Pancreas (tissue), 10 donors: ENCODE data around the gene SLC6A11. TPM values are rescaled to one million over a fixed set of nuclear protein-coding genes. Genes with fewer than 3 reads are reported as not detected.

Source experiments
- ATAC-seq, 4 donors: fragments of 200-7000 bp; cut with Tn5 transposase; one replicate each; pipeline versions ENCODE4 v1.8.0 to v1.9.1; 2020; ENCODE audit warnings: mild to moderate bottlenecking in 4 of 4, moderate library complexity in 4 of 4
- DNase-seq, 6 donors: peaks; one replicate each; pipeline ENCODE4 v3.0.0-alpha.2; 2020
- FAIRE-seq: peaks from 2 replicates; lab custom pipeline; 2012; peaks lifted over from hg19 to GRCh38; lab: Jason Lieb, UNC
- H3K27ac ChIP-seq, 4 donors: fragments of 200-600 bp; sonication (generic); 1 replicate in 3 of 4; 2 replicates in 1 of 4; pipeline versions ENCODE4 v1.5.0 to v1.8.0; 2020
- H3K27me3 ChIP-seq, 4 donors: fragments of 200-600 bp; one replicate each; pipeline ENCODE4 v1.8.0; 2021
- H3K36me3 ChIP-seq, 3 donors: fragments of 200-600 bp; sonication (generic) in 1 of 3; one replicate each; pipeline versions ENCODE4 v1.5.0 to v1.8.0; 2020 to 2021
- H3K4me1 ChIP-seq, 3 donors: fragments of 200-600 bp; one replicate each; pipeline ENCODE4 v1.8.0; 2021
- H3K4me3 ChIP-seq, 4 donors: fragments of 200-600 bp; sonication (generic) in 2 of 4; one replicate each; pipeline versions ENCODE4 v1.5.0 to v1.8.0; 2020 to 2021
- H3K9me3 ChIP-seq, 4 donors: fragments of 200-600 bp; one replicate each; pipeline ENCODE4 v1.8.0; 2021
- CTCF ChIP-seq, 4 donors: fragments of 200-600 bp; sonication (generic) in 3 of 4; IDR thresholded peaks; one replicate each; pipeline versions ENCODE4 v1.5.0 to v1.8.0; 2021; ENCODE audit warnings: antibody characterized with exemption in 4 of 4
- WGBS, 2 donors: extraction: QIAGEN DNeasy Blood & Tissue Kit; methylation state at CpG; one replicate each; pipeline ENCODE4 v1.1.7; 2013; 5-methylcytosine and 5-hydroxymethylcytosine counted together
- intact Hi-C, 3 donors: fragments of 100-400 bp; cut with DNase I; formaldehyde crosslinking; loops; one replicate each; pipeline versions ENCODE4 v1.11.1 to v1.14.2; 2022
- polyA plus RNA-seq, 2 donors: library from polyadenylated mRNA; stranded (reverse); fragments of 200-250 nt; gene quantifications; one replicate each; pipeline ENCODE4 v1.2.3, GENCODE V29; 2013
- total RNA-seq, 6 donors: library from RNA; stranded (reverse); fragmentation: NEBNext Ultra II Directional in 4 of 6; extraction: Animal tissue kit (Norgen Biotek cat#: 25700) in 4 of 6; gene quantifications; one replicate each; pipeline versions ENCODE4 v1.2.1 to v1.2.4, GENCODE V29; 2021 to 2023
- donor health status: healthy with polysubstance abuse.
- donor health status: DM: no; HTN: no; CAD: no; lungs with moderate emphysema.
- donor health status: DM: no; HTN: no; CAD: no.
- donor health status: control.
- donor health status: control.
- donor health status: Bipolar disorder and iron deficiency.
- donor health status: DM: yes; HTN: yes; CAD: no.
- donor health status: DM: no; HTN: no; CAD: no.
- donor health status: DM: no; HTN: no; CAD: no.
- donor health status: DM: yes; HTN: yes; CAD: no.

Gene SLC6A11
- total and polyA plus RNA-seq, 8 donors = 0.04 to 0.17 (median 0.06) TPM

GRCh38 chr3:10901296-10901945, 85.4 kb downstream of the SLC6A11 start:
- H3K9me3 ChIP-seq = no peaks in the 10 kb centered on the region
- no peak overlapping the region for H3K4me3 ChIP-seq
- no peak for TF ChIP-seq CTCF (IDR thresholded peaks at IDR 0.05)
- intact Hi-C loops = no loop called here
- H3K4me1 ChIP-seq = no peaks in the 10 kb centered on the region
- no peak overlapping the region for H3K27ac ChIP-seq
- FAIRE-seq (no peak), ATAC-seq (peak in 1 of 4 donors; percentile 27), DNase-seq (no peak)
- H3K36me3 ChIP-seq = no peaks in the 10 kb centered on the region
- H3K27me3 ChIP-seq = no peaks in the 10 kb centered on the region
- WGBS, 2 donors = 60 to 68% methylated on average over 13 of the region's 13 CpGs

- 69 to 74% methylated on average over 1 of the region's 1 CpG for WGBS, 2 donors
- H3K4me1 ChIP-seq = no peaks in the 10 kb centered on the region
- H3K9me3 ChIP-seq = no peaks in the 10 kb centered on the region
- TF ChIP-seq CTCF (IDR thresholded peaks at IDR 0.05) = no peak
- intact Hi-C loops = no loop called here
- H3K27me3 ChIP-seq = no peaks in the 10 kb centered on the region
- FAIRE-seq (no peak), DNase-seq (no peak), ATAC-seq (no peak)
- no peaks in the 10 kb centered on the region for H3K36me3 ChIP-seq
- no peak overlapping the region for H3K4me3 ChIP-seq
- H3K27ac ChIP-seq = no peak overlapping the region
Measured at GRCh38 chr3:10907262-10907661, 91.2 kb downstream of the SLC6A11 start.

- DNase-seq (no peak), ATAC-seq (no peak), FAIRE-seq (no peak)
- H3K27ac ChIP-seq = no peak overlapping the region
- no peak overlapping the region for H3K4me3 ChIP-seq
- H3K9me3 ChIP-seq = no peaks in the 10 kb centered on the region
- WGBS, 2 donors = 56 to 69% methylated on average over 3 of the region's 3 CpGs
- H3K27me3 ChIP-seq = no peaks in the 10 kb centered on the region
- intact Hi-C loops = no loop called here
- H3K36me3 ChIP-seq = no peaks in the 10 kb centered on the region
- H3K4me1 ChIP-seq = no peaks in the 10 kb centered on the region
- TF ChIP-seq CTCF (IDR thresholded peaks at IDR 0.05) = no peak
Measured at GRCh38 chr3:10910367-10910766, 94.3 kb downstream of the SLC6A11 start.

GRCh38 chr3:10911350-10912002, 95.4 kb downstream of the SLC6A11 start:
- Histone ChIP-seq H3K27ac (no peak overlapping the region), H3K9me3 (no peaks in the 10 kb centered on the region), H3K27me3 (no peaks in the 10 kb centered on the region), H3K36me3 (no peaks in the 10 kb centered on the region), H3K4me3 (no peak overlapping the region), H3K4me1 (no peaks in the 10 kb centered on the region)
- intact Hi-C loops = no loop called here
- FAIRE-seq (no peak), DNase-seq (no peak), ATAC-seq (no peak)
- 68 to 73% methylated on average over 2 of the region's 2 CpGs for WGBS, 2 donors
- TF ChIP-seq CTCF (IDR thresholded peaks at IDR 0.05) = no peak

- DNase-seq = no peak
- no peak for FAIRE-seq
- no peak overlapping the region for H3K27ac ChIP-seq
- H3K36me3 ChIP-seq = no peaks in the 10 kb centered on the region
- 68 to 79% methylated on average over 3 of the region's 3 CpGs for WGBS, 2 donors
- H3K9me3 ChIP-seq = no peaks in the 10 kb centered on the region
- no peak for TF ChIP-seq CTCF (IDR thresholded peaks at IDR 0.05)
- no peak for ATAC-seq
- H3K4me3 ChIP-seq = no peak overlapping the region
- H3K27me3 ChIP-seq = no peaks in the 10 kb centered on the region
- intact Hi-C loops = no loop called here
- no peaks in the 10 kb centered on the region for H3K4me1 ChIP-seq
Measured at GRCh38 chr3:10912786-10913185, 96.8 kb downstream of the SLC6A11 start.
